BLaER1 treated with 17β-estradiol and CSF1 and Interleukin-3, amounts not matched to agents 10 nM and 100 nM (cell line): ENCODE results near the gene TPCN2.
A peak's percentile ranks its signal among the peaks of the same experiment; 100 is the strongest.
"Not testable (repeated sequence)": the region's sequence is repeated elsewhere in the genome, so short reads cannot be mapped to it uniquely, and the experiment has no call there.

ENCODE experiments used
- H3K27ac ChIP-seq, 11 experiments: shearing (Covaris generic); formaldehyde crosslinking; 2 replicates each; pipeline ENCODE4 v1.8.1; 2022
- H3K27me3 ChIP-seq, 11 experiments: shearing (Covaris generic); formaldehyde crosslinking; 2 replicates each; pipeline ENCODE4 v1.8.1; 2022
- H3K36me3 ChIP-seq, 11 experiments: shearing (Covaris generic); formaldehyde crosslinking; 2 replicates each; pipeline ENCODE4 v1.8.1; 2022
- H3K4me1 ChIP-seq, 10 experiments: shearing (Covaris generic); formaldehyde crosslinking; 2 replicates each; pipeline ENCODE4 v1.8.1; 2022
- H3K4me2 ChIP-seq, 11 experiments: shearing (Covaris generic); formaldehyde crosslinking; 2 replicates each; pipeline ENCODE4 v1.8.1; 2022
- H3K4me3 ChIP-seq, 10 experiments: shearing (Covaris generic); formaldehyde crosslinking; 2 replicates each; pipeline ENCODE4 v1.8.1; 2022
- H3K9ac ChIP-seq, 11 experiments: shearing (Covaris generic); formaldehyde crosslinking; 2 replicates each; pipeline ENCODE4 v1.8.1; 2022
- H3K9me3 ChIP-seq, 11 experiments: shearing (Covaris generic); formaldehyde crosslinking; replicated peaks in 1 of 11; 2 replicates each; pipeline ENCODE4 v1.8.1; 2022
- H4K20me1 ChIP-seq, 11 experiments: shearing (Covaris generic); formaldehyde crosslinking; 2 replicates each; pipeline ENCODE4 v1.8.1; 2022
- Cebpa-rat ChIP-seq, 11 experiments: shearing (Covaris generic); IDR thresholded peaks; 2 replicates each; pipeline ENCODE4 v1.8.1; 2022

TPCN2 gene

GRCh38 chr11:69130654-69131053, 81.9 kb downstream of the TPCN2 start:
- peaks cover 20 to 38% (median 31%) of the 10 kb centered on the region in 10 experiments for H3K4me1 ChIP-seq
- H3K27ac ChIP-seq, result peak overlapping the region in 3 of 11 experiments; percentile 12 to 52 (median 14); a peak in 2 of 22 replicates
- no peak overlapping the region for H3K4me3 ChIP-seq
- TF ChIP-seq Cebpa-rat (IDR thresholded peaks at IDR 0.05), result no peak
- H3K36me3 ChIP-seq, result peaks cover 0 to 10% (median 0%) of the 10 kb centered on the region in 11 experiments; a peak in 8 of 22 replicates
- H3K4me2 ChIP-seq, result peak overlapping the region; percentile 35 to 73 (median 51)
- peaks cover 50 to 65% (median 56%) of the 10 kb centered on the region in 11 experiments for H3K9me3 ChIP-seq
- H3K27me3 ChIP-seq, result no peaks in the 10 kb centered on the region
- H3K9ac ChIP-seq, result peak overlapping the region in 3 of 11 experiments; percentile 3 to 31 (median 31); a peak in 2 of 22 replicates
- no peaks in the 10 kb centered on the region for H4K20me1 ChIP-seq

- Histone ChIP-seq H4K20me1 (no peaks in the 10 kb centered on the region), H3K9ac (peak overlapping the region in 3 of 11 experiments; percentile 3 to 31 (median 31); a peak in 2 of 22 replicates), H3K4me2 (peak overlapping the region; percentile 35 to 73 (median 51); a peak in 21 of 22 replicates), H3K4me1 (peaks cover 20 to 42% (median 31%) of the 10 kb centered on the region in 10 experiments), H3K9me3 (peaks cover 55 to 70% (median 61%) of the 10 kb centered on the region in 11 experiments), H3K27ac (peak overlapping the region in 3 of 11 experiments; percentile 12 to 52 (median 14); a peak in 2 of 22 replicates), H3K4me3 (no peak overlapping the region), H3K36me3 (peaks cover 0 to 14% (median 1%) of the 10 kb centered on the region in 11 experiments; a peak in 8 of 22 replicates), H3K27me3 (no peaks in the 10 kb centered on the region)
- no peak for TF ChIP-seq Cebpa-rat (IDR thresholded peaks at IDR 0.05)
Measured at GRCh38 chr11:69131121-69131566, 82.4 kb downstream of the TPCN2 start.

- Histone ChIP-seq H4K20me1 (no peaks in the 10 kb centered on the region), H3K27me3 (no peaks in the 10 kb centered on the region), H3K4me3 (no peak overlapping the region), H3K4me2 (peak overlapping the region in 10 of 11 experiments; percentile 9 to 73 (median 46); a peak in 10 of 22 replicates), H3K9me3 (peaks cover 61 to 76% (median 67%) of the 10 kb centered on the region in 11 experiments), H3K4me1 (peaks cover 20 to 42% (median 31%) of the 10 kb centered on the region in 10 experiments), H3K27ac (peak overlapping the region in 1 of 11 experiments; percentile 52; a peak in 1 of 22 replicates), H3K9ac (no peak overlapping the region), H3K36me3 (peaks cover 0 to 20% (median 5%) of the 10 kb centered on the region in 11 experiments; a peak in 9 of 22 replicates)
- no peak for TF ChIP-seq Cebpa-rat (IDR thresholded peaks at IDR 0.05)
Measured at GRCh38 chr11:69131644-69132300, 83.0 kb downstream of the TPCN2 start.

DNA sequence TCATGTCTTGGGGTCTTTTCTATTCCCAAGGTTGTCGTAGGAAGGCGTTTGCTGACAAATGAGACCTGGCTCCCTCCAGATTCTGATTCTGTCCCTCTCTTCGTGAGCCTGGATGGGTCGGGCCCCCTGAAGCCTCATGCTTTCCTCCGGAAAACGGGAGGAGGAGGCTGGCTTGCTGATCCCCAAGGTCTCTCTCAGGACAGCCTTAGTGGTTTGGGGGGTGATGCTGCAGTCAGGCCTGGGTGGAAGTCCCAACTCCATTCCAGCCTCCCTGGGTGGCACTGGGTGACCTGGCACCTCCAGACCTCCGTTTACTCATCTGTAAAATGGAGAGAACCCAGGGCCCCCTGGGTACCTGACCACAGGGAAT, 83.6 kb downstream of the TPCN2 start:
- no peak overlapping the region for H3K27ac ChIP-seq
- H3K4me3 ChIP-seq, result no peak overlapping the region
- peaks cover 20 to 42% (median 31%) of the 10 kb centered on the region in 10 experiments for H3K4me1 ChIP-seq
- TF ChIP-seq Cebpa-rat (IDR thresholded peaks at IDR 0.05), result no peak
- H3K9me3 ChIP-seq, result peaks cover 62 to 80% (median 72%) of the 10 kb centered on the region in 11 experiments
- H3K4me2 ChIP-seq, result peak overlapping the region in 6 of 11 experiments; percentile 9 to 73 (median 28); a peak in 6 of 22 replicates
- H3K27me3 ChIP-seq, result no peaks in the 10 kb centered on the region
- H3K36me3 ChIP-seq, result peaks cover 0 to 24% (median 6%) of the 10 kb centered on the region in 11 experiments; a peak in 9 of 22 replicates
- no peak overlapping the region for H3K9ac ChIP-seq
- no peaks in the 10 kb centered on the region for H4K20me1 ChIP-seq

DNA sequence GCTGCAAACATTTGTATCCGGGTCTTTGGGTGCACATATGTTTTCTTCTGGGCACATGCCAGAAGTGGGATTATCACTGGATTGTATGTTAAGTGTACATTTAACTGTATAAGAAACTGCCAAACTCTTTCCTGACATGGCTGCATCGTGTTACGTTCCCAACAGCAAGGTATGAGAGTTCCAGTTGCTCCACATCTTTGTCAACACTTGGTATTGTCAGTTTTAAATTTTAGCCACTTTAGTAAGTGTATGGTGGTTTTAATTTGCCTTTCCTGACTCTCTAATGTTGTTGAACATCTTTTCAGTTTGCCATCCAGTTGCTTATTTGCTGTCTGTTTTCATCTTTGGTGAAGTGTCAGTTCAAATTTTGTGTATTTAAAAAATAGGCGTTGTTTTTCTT, 84.5 kb downstream of the TPCN2 start:
- peaks cover 54 to 80% (median 66%) of the 10 kb centered on the region in 11 experiments for H3K9me3 ChIP-seq
- no peak overlapping the region for H3K4me3 ChIP-seq
- H3K27ac ChIP-seq, result peak overlapping the region in 3 of 11 experiments; percentile 47 to 77 (median 63); a peak in 3 of 22 replicates
- H4K20me1 ChIP-seq, result no peaks in the 10 kb centered on the region
- no peaks in the 10 kb centered on the region for H3K27me3 ChIP-seq
- no peak for TF ChIP-seq Cebpa-rat (IDR thresholded peaks at IDR 0.05)
- no peak overlapping the region for H3K4me2 ChIP-seq
- peaks cover 22 to 42% (median 31%) of the 10 kb centered on the region in 10 experiments for H3K4me1 ChIP-seq
- H3K9ac ChIP-seq, result no peak overlapping the region
- peaks cover 0 to 24% (median 6%) of the 10 kb centered on the region in 11 experiments; a peak in 9 of 22 replicates for H3K36me3 ChIP-seq

DNA sequence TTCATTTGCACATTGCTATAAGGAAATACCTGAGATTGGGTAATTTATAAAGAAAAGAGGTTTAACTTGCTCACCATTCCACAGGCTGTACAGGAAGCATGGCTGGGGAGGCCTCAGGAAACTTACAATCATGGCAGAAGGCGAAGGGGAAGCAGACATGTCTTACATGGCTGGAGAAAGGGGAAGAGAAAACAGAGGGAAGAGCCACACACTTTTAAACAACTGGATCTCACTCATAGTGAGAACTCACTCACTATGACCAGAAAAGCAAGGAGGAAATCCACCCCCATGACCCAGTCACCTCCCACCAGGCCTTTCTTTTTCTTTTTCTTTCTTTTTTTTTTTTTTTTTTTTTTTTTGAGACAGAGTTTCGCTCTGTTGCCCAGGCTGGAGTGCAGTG, 85.5 kb downstream of the TPCN2 start:
- not testable (repeated sequence) for H3K27me3 ChIP-seq, H4K20me1 ChIP-seq, H3K9ac ChIP-seq
- Histone ChIP-seq H3K9me3 (peaks cover 46 to 72% (median 57%) of the 10 kb centered on the region in 11 experiments), H3K27ac (peak overlapping the region in 10 of 11 experiments; percentile 34 to 77 (median 60); a peak in 20 of 22 replicates), H3K4me1 (peaks cover 22 to 42% (median 31%) of the 10 kb centered on the region in 10 experiments), H3K36me3 (peaks cover 0 to 24% (median 6%) of the 10 kb centered on the region in 11 experiments; a peak in 10 of 22 replicates), H3K4me2 (peak overlapping the region; percentile 22 to 63 (median 40); a peak in 10 of 22 replicates), H3K4me3 (peak overlapping the region in 2 of 10 experiments; percentile 1 to 11; a peak in 1 of 20 replicates)
- peak in 2 of 11 experiments; percentile 16 to 26; a peak in 1 of 22 replicates for TF ChIP-seq Cebpa-rat (IDR thresholded peaks at IDR 0.05)

DNA sequence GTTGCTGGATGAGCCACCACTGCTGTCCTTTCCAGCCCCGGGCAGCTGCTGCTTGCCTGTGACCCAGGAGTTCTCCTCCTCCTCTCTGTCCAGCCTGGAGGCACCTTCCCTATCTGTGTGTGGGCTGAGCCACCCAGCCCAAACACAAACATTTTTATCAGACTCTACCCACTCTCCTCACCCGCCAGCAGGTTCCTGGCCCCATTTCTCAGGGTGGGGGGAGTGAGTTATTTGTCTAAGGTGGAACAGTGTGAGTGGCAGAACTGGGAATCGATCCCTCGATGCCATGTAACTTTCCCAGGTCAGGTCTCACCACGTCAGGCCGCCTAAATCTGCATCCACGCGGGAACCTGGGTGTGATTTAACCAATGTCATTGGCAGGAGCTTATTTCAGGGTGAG, 86.2 kb downstream of the TPCN2 start:
- H3K4me1 ChIP-seq, result peaks cover 22 to 42% (median 31%) of the 10 kb centered on the region in 10 experiments
- no peaks in the 10 kb centered on the region for H3K27me3 ChIP-seq
- H3K9ac ChIP-seq, result peak overlapping the region in 3 of 11 experiments; percentile 5 to 54 (median 37); a peak in 2 of 22 replicates
- no peak for TF ChIP-seq Cebpa-rat (IDR thresholded peaks at IDR 0.05)
- H3K9me3 ChIP-seq, result peaks cover 46 to 76% (median 56%) of the 10 kb centered on the region in 11 experiments
- peak overlapping the region in 4 of 10 experiments; percentile 11 to 42 (median 18); a peak in 2 of 20 replicates for H3K4me3 ChIP-seq
- peak overlapping the region; percentile 22 to 63 (median 40); a peak in 21 of 22 replicates for H3K4me2 ChIP-seq
- H3K27ac ChIP-seq, result peak overlapping the region in 10 of 11 experiments; percentile 34 to 77 (median 60); a peak in 19 of 22 replicates
- no peaks in the 10 kb centered on the region for H4K20me1 ChIP-seq
- peaks cover 0 to 24% (median 6%) of the 10 kb centered on the region in 11 experiments; a peak in 10 of 22 replicates for H3K36me3 ChIP-seq

DNA sequence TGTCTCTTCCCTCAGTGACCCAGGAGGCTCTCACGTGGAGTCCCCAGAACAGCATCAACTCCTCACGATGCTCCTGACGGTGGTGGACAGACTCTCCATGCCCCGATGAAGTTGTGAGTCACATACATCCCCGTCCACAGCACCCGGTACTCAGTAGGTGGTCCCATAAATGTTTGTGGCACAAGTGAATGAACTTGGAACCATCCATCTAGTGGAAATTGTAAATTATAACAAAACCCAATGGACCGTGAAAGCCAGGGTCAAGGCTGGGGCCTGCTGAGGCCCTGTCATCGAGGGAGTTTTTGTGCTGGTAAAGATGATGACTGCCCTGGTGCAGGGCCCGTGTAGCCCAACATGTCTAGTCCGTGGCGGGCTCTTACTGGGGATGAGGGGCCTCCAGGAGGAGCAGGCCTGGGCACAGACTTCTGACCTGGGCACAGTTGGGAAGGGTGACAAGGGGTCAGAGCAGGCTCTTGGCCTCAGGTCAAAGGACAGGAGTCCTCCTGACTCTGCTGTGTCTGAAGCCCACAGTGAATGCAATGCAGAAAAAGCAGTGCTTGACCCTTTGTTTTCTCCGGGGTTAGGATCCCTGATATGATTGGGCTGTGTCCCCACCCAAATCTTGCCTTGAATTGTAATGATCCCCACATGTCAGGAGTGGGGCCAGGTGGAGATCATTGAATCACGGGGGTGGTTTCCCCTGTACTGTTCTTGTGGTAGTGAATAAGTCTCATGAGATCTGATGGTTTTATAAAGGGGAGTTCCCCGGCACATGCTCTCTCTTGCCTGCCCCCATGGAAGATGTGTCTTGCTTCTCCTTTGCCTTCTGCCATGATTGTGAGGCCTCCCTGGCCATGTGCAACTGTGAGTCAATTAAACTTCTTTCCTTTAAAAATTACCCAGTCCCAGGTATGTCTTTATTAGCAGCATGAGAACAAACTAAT, 87.0 kb downstream of the TPCN2 start:
- no peak for TF ChIP-seq Cebpa-rat (IDR thresholded peaks at IDR 0.05)
- H3K27me3 ChIP-seq, result no peaks in the 10 kb centered on the region
- peak overlapping the region in 2 of 10 experiments; percentile 12 to 24; a peak in 2 of 20 replicates for H3K4me3 ChIP-seq
- H3K9me3 ChIP-seq, result peaks cover 46 to 83% (median 60%) of the 10 kb centered on the region in 11 experiments
- peak overlapping the region in 6 of 11 experiments; percentile 23 to 63 (median 43); a peak in 11 of 22 replicates for H3K4me2 ChIP-seq
- peak overlapping the region in 3 of 11 experiments; percentile 71 to 77 (median 71); a peak in 6 of 22 replicates for H3K27ac ChIP-seq
- peaks cover 0 to 24% (median 6%) of the 10 kb centered on the region in 11 experiments; a peak in 10 of 22 replicates for H3K36me3 ChIP-seq
- no peak overlapping the region for H3K9ac ChIP-seq
- H4K20me1 ChIP-seq, result no peaks in the 10 kb centered on the region
- H3K4me1 ChIP-seq, result peaks cover 18 to 42% (median 30%) of the 10 kb centered on the region in 10 experiments
